HCT116 (cell line): Measurements from ENCODE around the gene GLRB. TPM values are rescaled to one million over a fixed set of nuclear protein-coding genes. Genes with fewer than 3 reads are reported as not detected.

Experiments used
- ATAC-seq: fragments of 200-7000 bp; cut with Tn5 transposase; 2 replicates; pipeline ENCODE4 v1.9.1; 2020; ENCODE audit warnings: mild to moderate bottlenecking, moderate library complexity
- BruUV-seq: library from RNA; stranded (reverse); fragments of 400-500 nt; replicated peaks from 2 replicates; lab custom pipeline; 2021; lab: Mats Ljungman, UMichigan
- CTCF ChIA-PET: fragments of 300-600 bp; sonication (Branson Sonifier 250); formaldehyde crosslinking; loops from one replicate; lab custom pipeline; 2021; ENCODE audit warnings: antibody characterized with exemption; lab: Charles Lee
- POLR2A ChIA-PET: fragments of 300-600, 350-600 bp; sonication (Branson Sonifier 250); formaldehyde crosslinking; loops from one replicate; lab custom pipeline; 2021; ENCODE audit warnings: antibody characterized with exemption; lab: Charles Lee
- RAD21 ChIA-PET, 2 experiments: fragments of 300-600 bp; sonication (Branson Sonifier 250); formaldehyde crosslinking; loops; one replicate each; lab custom pipeline; 2023; ENCODE audit warnings: low total read pairs in 2 of 2; ENCODE audit not compliant: uncharacterized antibody in 2 of 2, unreplicated experiment in 2 of 2, low non-redundant PET in 1 of 2; lab: Charles Lee
- DNase-seq: peaks from one replicate; pipeline ENCODE4 v3.0.0-alpha.2; 2010; ENCODE audit warnings: low read depth, low spot score
- H2AFZ ChIP-seq: fragments of 200-600 bp; shearing (Covaris generic), sonication (generic); 2 replicates; pipeline ENCODE4 v1.6.1; 2017; ENCODE audit warnings: low read depth, mixed run types, mixed read lengths, antibody characterized with exemption, low read length; ENCODE audit not compliant: poor library complexity, severe bottlenecking
- H3K27ac ChIP-seq: 2 replicates; pipeline ENCODE4 v1.5.1; 2012; ENCODE audit warnings: low read depth, low read length
- H3K27me3 ChIP-seq: fragments of 200-600 bp; sonication (generic); 2 replicates; pipeline ENCODE4 v1.6.1; 2016; ENCODE audit warnings: mixed run types, low read length, mixed read lengths; ENCODE audit not compliant: insufficient read depth
- H3K36me3 ChIP-seq, 2 experiments: fragments of 200-500 bp in 1 of 2; fragments of 200-600 bp in 1 of 2; sonication (Bioruptor generic) in 1 of 2; sonication (generic) in 1 of 2; 2 replicates each; pipeline versions ENCODE4 v1.5.1 to v1.6.1; 2014 to 2016; ENCODE audit warnings: low read length in 2 of 2, inconsistent platforms in 1 of 2, mixed read lengths in 1 of 2, mixed run types in 1 of 2; ENCODE audit not compliant: insufficient read depth in 2 of 2, control insufficient read depth in 1 of 2
- H3K4me1 ChIP-seq, 2 experiments: fragments of 200-600 bp in 1 of 2; sonication (generic) in 1 of 2; 2 replicates each; pipeline versions ENCODE4 v1.5.1 to v1.6.1; 2012 to 2017; ENCODE audit warnings: low read length in 2 of 2, inconsistent platforms in 1 of 2, mild to moderate bottlenecking in 1 of 2, mixed read lengths in 1 of 2, mixed run types in 1 of 2, moderate library complexity in 1 of 2; ENCODE audit not compliant: insufficient read depth in 2 of 2, control insufficient read depth in 1 of 2
- H3K4me2 ChIP-seq: fragments of 200-600 bp; sonication (generic); 2 replicates; pipeline ENCODE4 v1.6.1; 2017; ENCODE audit warnings: mixed run types, low read length, mixed read lengths
- H3K4me3 ChIP-seq, 2 experiments: fragments of 200-600 bp in 1 of 2; sonication (generic) in 1 of 2; replicated peaks in 1 of 2; 2 replicates each; pipeline ENCODE4 v1.5.1; 2011 to 2016; ENCODE audit warnings: low read length in 2 of 2, control low read depth in 1 of 2, low read depth in 1 of 2, mild to moderate bottlenecking in 1 of 2, mixed read lengths in 1 of 2, mixed run types in 1 of 2
- H3K79me2 ChIP-seq: fragments of 200-600 bp; sonication (generic); 2 replicates; pipeline ENCODE4 v1.6.1; 2017; ENCODE audit warnings: mild to moderate bottlenecking, mixed run types, low read length, moderate library complexity, mixed read lengths; ENCODE audit not compliant: insufficient read depth
- H3K9ac ChIP-seq: fragments of 200-600 bp; sonication (generic); 2 replicates; pipeline ENCODE4 v1.6.1; 2016; ENCODE audit warnings: low read length, mixed read lengths
- H3K9me2 ChIP-seq: fragments of 200-600 bp; sonication (generic), shearing (Covaris generic); 2 replicates; pipeline ENCODE4 v1.6.1; 2017; ENCODE audit warnings: mixed run types, mild to moderate bottlenecking, moderate library complexity; ENCODE audit not compliant: insufficient read depth
- H3K9me3 ChIP-seq, 2 experiments: fragments of 200-500 bp in 1 of 2; fragments of 200-600 bp in 1 of 2; sonication (Bioruptor generic) in 1 of 2; sonication (generic) in 1 of 2; 2 replicates each; pipeline ENCODE4 v1.6.1; 2014 to 2017; ENCODE audit warnings: low read length in 2 of 2, mixed read lengths in 2 of 2, inconsistent platforms in 1 of 2, low read depth in 1 of 2, mild to moderate bottlenecking in 1 of 2, mixed run types in 1 of 2, moderate library complexity in 1 of 2; ENCODE audit not compliant: control insufficient read depth in 1 of 2, insufficient read depth in 1 of 2
- H4K20me1 ChIP-seq: fragments of 200-600 bp; sonication (generic), shearing (Covaris generic); 2 replicates; pipeline ENCODE4 v1.6.1; 2017; ENCODE audit warnings: mixed run types, mild to moderate bottlenecking, moderate library complexity; ENCODE audit not compliant: insufficient read depth
- CBX3 ChIP-seq: IDR thresholded peaks from 2 replicates; pipeline ENCODE4 v1.6.1; 2012; ENCODE audit warnings: low read depth
- CEBPB ChIP-seq: IDR thresholded peaks from 2 replicates; pipeline ENCODE4 v1.6.1; 2012; ENCODE audit warnings: low read depth
- ELF1 ChIP-seq: IDR thresholded peaks from 2 replicates; pipeline ENCODE4 v1.6.1; 2012; ENCODE audit warnings: low read depth, borderline replicate concordance
- FOSL1 ChIP-seq: IDR thresholded peaks from 2 replicates; pipeline ENCODE4 v1.6.1; 2012; ENCODE audit warnings: low read depth
- JUND ChIP-seq: IDR thresholded peaks from 2 replicates; pipeline ENCODE4 v1.6.1; 2012
- MAX ChIP-seq: IDR thresholded peaks from 2 replicates; pipeline ENCODE4 v1.6.1; 2012
- POLR2A ChIP-seq: IDR thresholded peaks from 2 replicates; pipeline ENCODE4 v1.7.0; 2011; ENCODE audit warnings: borderline replicate concordance; ENCODE audit not compliant: insufficient read depth, insufficient read length; ENCODE audit errors: extremely low read depth
- POLR2AphosphoS5 ChIP-seq: IDR thresholded peaks from 2 replicates; pipeline ENCODE4 v1.6.1; 2011; ENCODE audit warnings: mild to moderate bottlenecking, low read depth, low read length, moderate library complexity
- RAD21 ChIP-seq: IDR thresholded peaks from 2 replicates; pipeline ENCODE4 v1.6.1; 2012; ENCODE audit warnings: low read depth, mild to moderate bottlenecking
- SRF ChIP-seq: IDR thresholded peaks from 2 replicates; pipeline ENCODE4 v1.6.1; 2012; ENCODE audit warnings: low read depth
- TCF7L2 ChIP-seq: IDR thresholded peaks from 2 replicates; pipeline ENCODE4 v1.7.0; 2011; ENCODE audit warnings: borderline replicate concordance, inconsistent platforms; ENCODE audit not compliant: insufficient read depth, insufficient read length; ENCODE audit errors: extremely low read depth
- YY1 ChIP-seq: IDR thresholded peaks from 2 replicates; pipeline ENCODE4 v1.6.1; 2011; ENCODE audit warnings: low read length, low read depth, moderate library complexity, mild to moderate bottlenecking; ENCODE audit not compliant: insufficient replicate concordance; ENCODE audit errors: extremely low read depth
- ZFX ChIP-seq: fragments of 450-650 bp; IDR thresholded peaks from 2 replicates; pipeline ENCODE4 v1.6.1; 2017
- intact Hi-C: fragments of 100-400 bp; cut with micrococcal nuclease; formaldehyde crosslinking; loops from 2 replicates; pipeline ENCODE4 v1.10.0; 2022
- total RNA-seq: library from RNA; stranded (reverse); gene quantifications from one replicate; pipeline ENCODE4 v1.2.1, GENCODE V29; 2021; ENCODE audit not compliant: unreplicated experiment
- TF ChIP-seq, protein P1 (sequence below): IDR thresholded peaks from 2 replicates; pipeline ENCODE4 v1.6.1; 2012; ENCODE audit warnings: low read depth
- TF ChIP-seq, protein P2 (sequence below): IDR thresholded peaks from 2 replicates; pipeline ENCODE4 v1.6.1; 2012

Gene GLRB
- total RNA-seq, 1 experiment from 2014 or later, result not detected

GRCh38 chr4:157151711-157152110 lies 75.8 kb downstream of the GLRB start:
- H3K9me2 ChIP-seq, result no peaks in the 10 kb centered on the region
- no peak overlapping the region for H3K4me2 ChIP-seq
- no peaks in the 10 kb centered on the region for H3K79me2 ChIP-seq
- no peaks in the 10 kb centered on the region for H3K9me3 ChIP-seq
- RAD21 ChIA-PET, result no interaction called here
- DNase-seq (no peak), ATAC-seq (no peak)
- POLR2A ChIA-PET, result no interaction called here
- no peak overlapping the region for H2AFZ ChIP-seq
- no peak overlapping the region for H3K27ac ChIP-seq
- H3K4me1 ChIP-seq, result no peaks in the 10 kb centered on the region
- CTCF ChIA-PET, result no interaction called here
- no peak overlapping the region for H3K4me3 ChIP-seq
- intact Hi-C loops, result no loop called here
- H3K36me3 ChIP-seq, result no peaks in the 10 kb centered on the region
- H3K27me3 ChIP-seq, result no peaks in the 10 kb centered on the region
- TF ChIP-seq RAD21 (no peak), JUND (no peak), SRF (no peak), ELF1 (no peak), CBX3 (no peak), POLR2AphosphoS5 (no peak), FOSL1 (no peak), YY1 (no peak), ZFX (no peak), POLR2A (no peak), TCF7L2 (no peak), MAX (no peak), CEBPB (no peak)
- TF ChIP-seq, protein P1, sequence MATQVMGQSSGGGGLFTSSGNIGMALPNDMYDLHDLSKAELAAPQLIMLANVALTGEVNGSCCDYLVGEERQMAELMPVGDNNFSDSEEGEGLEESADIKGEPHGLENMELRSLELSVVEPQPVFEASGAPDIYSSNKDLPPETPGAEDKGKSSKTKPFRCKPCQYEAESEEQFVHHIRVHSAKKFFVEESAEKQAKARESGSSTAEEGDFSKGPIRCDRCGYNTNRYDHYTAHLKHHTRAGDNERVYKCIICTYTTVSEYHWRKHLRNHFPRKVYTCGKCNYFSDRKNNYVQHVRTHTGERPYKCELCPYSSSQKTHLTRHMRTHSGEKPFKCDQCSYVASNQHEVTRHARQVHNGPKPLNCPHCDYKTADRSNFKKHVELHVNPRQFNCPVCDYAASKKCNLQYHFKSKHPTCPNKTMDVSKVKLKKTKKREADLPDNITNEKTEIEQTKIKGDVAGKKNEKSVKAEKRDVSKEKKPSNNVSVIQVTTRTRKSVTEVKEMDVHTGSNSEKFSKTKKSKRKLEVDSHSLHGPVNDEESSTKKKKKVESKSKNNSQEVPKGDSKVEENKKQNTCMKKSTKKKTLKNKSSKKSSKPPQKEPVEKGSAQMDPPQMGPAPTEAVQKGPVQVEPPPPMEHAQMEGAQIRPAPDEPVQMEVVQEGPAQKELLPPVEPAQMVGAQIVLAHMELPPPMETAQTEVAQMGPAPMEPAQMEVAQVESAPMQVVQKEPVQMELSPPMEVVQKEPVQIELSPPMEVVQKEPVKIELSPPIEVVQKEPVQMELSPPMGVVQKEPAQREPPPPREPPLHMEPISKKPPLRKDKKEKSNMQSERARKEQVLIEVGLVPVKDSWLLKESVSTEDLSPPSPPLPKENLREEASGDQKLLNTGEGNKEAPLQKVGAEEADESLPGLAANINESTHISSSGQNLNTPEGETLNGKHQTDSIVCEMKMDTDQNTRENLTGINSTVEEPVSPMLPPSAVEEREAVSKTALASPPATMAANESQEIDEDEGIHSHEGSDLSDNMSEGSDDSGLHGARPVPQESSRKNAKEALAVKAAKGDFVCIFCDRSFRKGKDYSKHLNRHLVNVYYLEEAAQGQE, result no peak
- TF ChIP-seq, protein P2, sequence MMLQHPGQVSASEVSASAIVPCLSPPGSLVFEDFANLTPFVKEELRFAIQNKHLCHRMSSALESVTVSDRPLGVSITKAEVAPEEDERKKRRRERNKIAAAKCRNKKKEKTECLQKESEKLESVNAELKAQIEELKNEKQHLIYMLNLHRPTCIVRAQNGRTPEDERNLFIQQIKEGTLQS, result no peak
- no peaks in the 10 kb centered on the region for H4K20me1 ChIP-seq
- BruUV-seq, result no TSS peak
- H3K9ac ChIP-seq, result no peak overlapping the region
